Effector memory CD4-positive, alpha-beta T cell (primary cell): ENCODE results near the gene MICAL2.

Experiments
- DNase-seq, 3 donors: peaks; one replicate each; pipeline ENCODE4 v3.0.0-alpha.2; 2020
- H3K27ac ChIP-seq: 2 replicates; pipeline ENCODE4 v1.7.0; 2013; ENCODE audit warnings: mild to moderate bottlenecking, low read length, moderate library complexity; ENCODE audit not compliant: insufficient read depth, poor library complexity, severe bottlenecking
- H3K27me3 ChIP-seq: replicated peaks from 2 replicates; pipeline ENCODE4 v1.7.0; 2013; ENCODE audit warnings: mild to moderate bottlenecking, low read length; ENCODE audit not compliant: insufficient read depth, control insufficient read depth, poor library complexity, severe bottlenecking
- H3K36me3 ChIP-seq: 2 replicates; pipeline ENCODE4 v1.7.0; 2013; ENCODE audit warnings: mild to moderate bottlenecking, low read length, moderate library complexity; ENCODE audit not compliant: control insufficient read depth, insufficient read depth
- H3K4me1 ChIP-seq: 2 replicates; pipeline ENCODE4 v1.7.0; 2013; ENCODE audit warnings: low read length, mild to moderate bottlenecking; ENCODE audit not compliant: control insufficient read depth, insufficient read depth, poor library complexity, severe bottlenecking
- H3K4me3 ChIP-seq: 2 replicates; pipeline ENCODE4 v1.7.0; 2013; ENCODE audit warnings: low read length, low read depth, mild to moderate bottlenecking; ENCODE audit not compliant: insufficient read depth, poor library complexity, severe bottlenecking
- H3K9me3 ChIP-seq: 2 replicates; pipeline ENCODE4 v1.7.0; 2013; ENCODE audit warnings: mild to moderate bottlenecking, low read length, moderate library complexity; ENCODE audit not compliant: control insufficient read depth

MICAL2 gene

GRCh38 chr11:12134236-12134585 is 23.8 kb downstream of the MICAL2 start:
- H3K4me1 ChIP-seq = no peaks in the 10 kb centered on the region
- H3K27ac ChIP-seq = no peak overlapping the region
- DNase-seq = no peak
- H3K36me3 ChIP-seq = no peaks in the 10 kb centered on the region
- no peaks in the 10 kb centered on the region for H3K9me3 ChIP-seq
- H3K4me3 ChIP-seq = no peak overlapping the region
- no peaks in the 10 kb centered on the region for H3K27me3 ChIP-seq

- H3K4me1 ChIP-seq = no peaks in the 10 kb centered on the region
- no peaks in the 10 kb centered on the region for H3K36me3 ChIP-seq
- no peak for DNase-seq
- H3K9me3 ChIP-seq = no peaks in the 10 kb centered on the region
- H3K27me3 ChIP-seq = no peaks in the 10 kb centered on the region
- no peak overlapping the region for H3K4me3 ChIP-seq
- H3K27ac ChIP-seq = no peak overlapping the region
Observed at GRCh38 chr11:12135185-12135584, 24.8 kb downstream of the MICAL2 start.

- H3K4me3 ChIP-seq = no peak overlapping the region
- no peak overlapping the region for H3K27ac ChIP-seq
Observed at GRCh38 chr11:12137005-12137690, 26.8 kb downstream of the MICAL2 start.

GRCh38 chr11:12137938-12138731 is 27.7 kb downstream of the MICAL2 start:
- H3K27ac ChIP-seq = no peak overlapping the region
- no peak overlapping the region for H3K4me3 ChIP-seq
- no peaks in the 10 kb centered on the region for H3K27me3 ChIP-seq
- DNase-seq = no peak
- no peaks in the 10 kb centered on the region for H3K36me3 ChIP-seq
- H3K4me1 ChIP-seq = peaks cover 15% of the 10 kb centered on the region
- no peaks in the 10 kb centered on the region for H3K9me3 ChIP-seq

More at GRCh38 chr11:12137005-12137690, 26.8 kb downstream of the MICAL2 start:
- no peaks in the 10 kb centered on the region for H3K27me3 ChIP-seq
- no peaks in the 10 kb centered on the region for H3K9me3 ChIP-seq
- no peak for DNase-seq
- H3K4me1 ChIP-seq = peaks cover 11% of the 10 kb centered on the region
- no peaks in the 10 kb centered on the region for H3K36me3 ChIP-seq

- H3K4me3 ChIP-seq = no peak overlapping the region
- H3K27me3 ChIP-seq = no peaks in the 10 kb centered on the region
- H3K9me3 ChIP-seq = no peaks in the 10 kb centered on the region
- H3K4me1 ChIP-seq = peaks cover 26% of the 10 kb centered on the region
- no peak overlapping the region for H3K27ac ChIP-seq
- DNase-seq = no peak
- H3K36me3 ChIP-seq = no peaks in the 10 kb centered on the region
Observed at GRCh38 chr11:12139144-12139881, 28.9 kb downstream of the MICAL2 start.

- no peaks in the 10 kb centered on the region for H3K9me3 ChIP-seq
- H3K27me3 ChIP-seq = no peaks in the 10 kb centered on the region
- no peak overlapping the region for H3K4me3 ChIP-seq
- peaks cover 33% of the 10 kb centered on the region for H3K4me1 ChIP-seq
- no peak for DNase-seq
- no peaks in the 10 kb centered on the region for H3K36me3 ChIP-seq
- H3K27ac ChIP-seq = no peak overlapping the region
Observed at GRCh38 chr11:12140186-12140793, 29.9 kb downstream of the MICAL2 start.

- Histone ChIP-seq H3K9me3 (no peaks in the 10 kb centered on the region), H3K27me3 (no peaks in the 10 kb centered on the region), H3K27ac (no peak overlapping the region), H3K36me3 (no peaks in the 10 kb centered on the region), H3K4me1 (peaks cover 33% of the 10 kb centered on the region), H3K4me3 (no peak overlapping the region)
- no peak for DNase-seq
Observed at GRCh38 chr11:12141283-12141682, 30.9 kb downstream of the MICAL2 start.

GRCh38 chr11:12142176-12142575 is 31.8 kb downstream of the MICAL2 start:
- H3K36me3 ChIP-seq = no peaks in the 10 kb centered on the region
- H3K27me3 ChIP-seq = no peaks in the 10 kb centered on the region
- no peak for DNase-seq
- peaks cover 33% of the 10 kb centered on the region for H3K4me1 ChIP-seq
- H3K4me3 ChIP-seq = no peak overlapping the region
- H3K9me3 ChIP-seq = no peaks in the 10 kb centered on the region
- H3K27ac ChIP-seq = no peak overlapping the region

- Histone ChIP-seq H3K4me3 (no peak overlapping the region), H3K27me3 (no peaks in the 10 kb centered on the region), H3K4me1 (peaks cover 33% of the 10 kb centered on the region), H3K27ac (no peak overlapping the region), H3K36me3 (no peaks in the 10 kb centered on the region), H3K9me3 (no peaks in the 10 kb centered on the region)
- DNase-seq = no peak
Observed at GRCh38 chr11:12142909-12143308, 32.5 kb downstream of the MICAL2 start.
